B cell (primary cell): ENCODE measurements around the gene DCST2. TPM values are rescaled to one million over a fixed set of nuclear protein-coding genes. Genes with fewer than 3 reads are reported as not detected.
A peak's percentile ranks its signal among the peaks of the same experiment; 100 is the strongest.

ENCODE experiments used
- ATAC-seq: fragments of 200-7000 bp; cut with Tn5 transposase; one replicate; pipeline ENCODE4 v1.10.0; 2021; ENCODE audit warnings: low read depth, mild to moderate bottlenecking, moderate number of reproducible peaks, moderate library complexity
- CTCF ChIA-PET: fragments of 350-600 bp; sonication (Branson Sonifier 250); formaldehyde crosslinking; loops from one replicate; lab custom pipeline; 2021; ENCODE audit warnings: antibody characterized with exemption, inconsistent platforms; lab: Charles Lee
- POLR2A ChIA-PET: fragments of 350-600 bp; sonication (Branson Sonifier 250); formaldehyde crosslinking; loops from one replicate; lab custom pipeline; 2021; ENCODE audit warnings: antibody characterized with exemption; lab: Charles Lee
- DNase-seq: peaks from one replicate; pipeline ENCODE4 v3.0.0; 2013
- H2AFZ ChIP-seq: 2 replicates; pipeline ENCODE4 v1.6.1; 2012; ENCODE audit warnings: mild to moderate bottlenecking, low read depth, low read length; ENCODE audit not compliant: insufficient read depth, poor library complexity, severe bottlenecking
- H3K27ac ChIP-seq, 2 donors: 1 replicate in 1 of 2; 2 replicates in 1 of 2; pipeline ENCODE4 v1.5.1; 2012 to 2013; ENCODE audit warnings: low read length in 2 of 2, mild to moderate bottlenecking in 2 of 2, moderate library complexity in 1 of 2
- H3K27me3 ChIP-seq, 4 experiments: fragments of 200-600 bp in 1 of 4; sonication (generic) in 1 of 4; replicated peaks in 1 of 4; 1 replicate in 2 of 4; 2 replicates in 2 of 4; pipeline versions ENCODE4 v1.6.1 to v1.7.0; 2013 to 2016; ENCODE audit warnings: low read length in 3 of 4, mild to moderate bottlenecking in 2 of 4, mixed read lengths in 1 of 4, moderate library complexity in 1 of 4; ENCODE audit not compliant: insufficient read depth in 4 of 4, control insufficient read depth in 3 of 4; ENCODE audit errors: control extremely low read depth in 1 of 4
- H3K36me3 ChIP-seq, 2 experiments: replicated peaks in 1 of 2; 1 replicate in 1 of 2; 2 replicates in 1 of 2; pipeline versions ENCODE4 v1.6.1 to v1.7.1; 2013; ENCODE audit warnings: low read length in 1 of 2; ENCODE audit not compliant: insufficient read depth in 2 of 2, control insufficient read depth in 1 of 2; ENCODE audit errors: control extremely low read depth in 1 of 2, extremely low read depth in 1 of 2
- H3K4me1 ChIP-seq, 2 donors: fragments of 200-600 bp in 1 of 2; sonication (generic) in 1 of 2; 1 replicate in 1 of 2; 2 replicates in 1 of 2; pipeline versions ENCODE4 v1.5.1 to v1.6.1; 2013 to 2017; ENCODE audit warnings: low read length in 2 of 2; ENCODE audit not compliant: control insufficient read depth in 2 of 2, insufficient read depth in 2 of 2
- H3K4me2 ChIP-seq: replicated peaks from 2 replicates; pipeline ENCODE3; 2012; ENCODE audit warnings: mild to moderate bottlenecking, low read depth, low read length; ENCODE audit not compliant: poor library complexity, severe bottlenecking
- H3K4me3 ChIP-seq, 5 experiments: fragments of 200-600 bp in 1 of 5; sonication (generic) in 1 of 5; 1 replicate in 3 of 5; 2 replicates in 2 of 5; pipeline versions ENCODE4 v1.5.1 to v1.7.0; 2011 to 2016; ENCODE audit warnings: low read length in 4 of 5, mild to moderate bottlenecking in 4 of 5, low read depth in 2 of 5, control low read depth in 1 of 5, moderate library complexity in 1 of 5; ENCODE audit not compliant: insufficient read depth in 1 of 5; ENCODE audit errors: control extremely low read depth in 1 of 5, extremely low read depth in 1 of 5
- H3K79me2 ChIP-seq: fragments of 200-600 bp; sonication (generic); one replicate; pipeline ENCODE4 v1.6.0; 2016; ENCODE audit warnings: low read length; ENCODE audit not compliant: control insufficient read depth, insufficient read depth
- H3K9ac ChIP-seq: fragments of 200-600 bp; sonication (generic); 2 replicates; pipeline ENCODE4 v1.6.1; 2017; ENCODE audit warnings: mild to moderate bottlenecking, low read length, moderate library complexity
- H3K9me3 ChIP-seq, 3 donors: one replicate each; pipeline versions ENCODE4 v1.6.1 to v1.7.1; 2013; ENCODE audit warnings: low read length in 2 of 3; ENCODE audit not compliant: control insufficient read depth in 2 of 3, insufficient read depth in 1 of 3; ENCODE audit errors: control extremely low read depth in 1 of 3
- H4K20me1 ChIP-seq: 2 replicates; pipeline ENCODE4 v1.6.0; 2012; ENCODE audit warnings: mild to moderate bottlenecking, low read length; ENCODE audit not compliant: insufficient read depth, control insufficient read depth, poor library complexity, severe bottlenecking
- H3K27ac Mint-ChIP-seq: one replicate; pipeline ENCODE4 v1.8.0; 2021; ENCODE audit warnings: mixed read lengths
- H3K27me3 Mint-ChIP-seq: one replicate; pipeline ENCODE4 v1.8.0; 2021; ENCODE audit warnings: mixed read lengths
- H3K4me1 Mint-ChIP-seq: one replicate; pipeline ENCODE4 v1.8.0; 2021; ENCODE audit warnings: mixed read lengths
- H3K4me3 Mint-ChIP-seq: one replicate; pipeline ENCODE4 v1.8.0; 2021; ENCODE audit warnings: mixed read lengths
- H3K9me3 Mint-ChIP-seq: one replicate; pipeline ENCODE4 v1.8.0; 2022; ENCODE audit warnings: mixed read lengths; ENCODE audit not compliant: insufficient read depth
- EZH2 ChIP-seq: IDR thresholded peaks from 2 replicates; pipeline ENCODE4 v1.6.1; 2012; ENCODE audit warnings: borderline replicate concordance, low read depth, mild to moderate bottlenecking, moderate library complexity, low read length; ENCODE audit not compliant: insufficient read depth, poor library complexity, severe bottlenecking
- WGBS: methylation state at CpG from one replicate; pipeline ENCODE4 v1.1.5; 2013; ENCODE audit warnings: missing lambda C conversion rate; ENCODE audit not compliant: insufficient coverage; 5-methylcytosine and 5-hydroxymethylcytosine counted together
- intact Hi-C: fragments of 100-400 bp; cut with micrococcal nuclease; formaldehyde crosslinking; loops from one replicate; pipeline ENCODE4 v1.10.0; 2022
- polyA plus RNA-seq: library from polyadenylated mRNA; depleted of rRNA; stranded (reverse); fragments of >200 nt; gene quantifications from 2 replicates; pipeline ENCODE4 v1.2.3, GENCODE V29; 2012
- total RNA-seq, 2 donors: library from RNA; stranded (reverse); fragments of 120-200 nt in 1 of 2; gene quantifications; 1 replicate in 1 of 2; 2 replicates in 1 of 2; pipeline versions ENCODE4 v1.2.3 to v1.2.4, GENCODE V29; 2013 to 2022
- TF ChIP-seq, protein P1 (sequence below): fragments of 200-600 bp; IDR thresholded peaks from one replicate; pipeline ENCODE4 v1.8.0; 2022; ENCODE audit warnings: antibody characterized with exemption, mild to moderate bottlenecking

DCST2 gene
- total and polyA plus RNA-seq, 2 donors (not counting 1 experiment from before 2014, with no cell fraction given), result 0.89 to 5.4 TPM

DNA sequence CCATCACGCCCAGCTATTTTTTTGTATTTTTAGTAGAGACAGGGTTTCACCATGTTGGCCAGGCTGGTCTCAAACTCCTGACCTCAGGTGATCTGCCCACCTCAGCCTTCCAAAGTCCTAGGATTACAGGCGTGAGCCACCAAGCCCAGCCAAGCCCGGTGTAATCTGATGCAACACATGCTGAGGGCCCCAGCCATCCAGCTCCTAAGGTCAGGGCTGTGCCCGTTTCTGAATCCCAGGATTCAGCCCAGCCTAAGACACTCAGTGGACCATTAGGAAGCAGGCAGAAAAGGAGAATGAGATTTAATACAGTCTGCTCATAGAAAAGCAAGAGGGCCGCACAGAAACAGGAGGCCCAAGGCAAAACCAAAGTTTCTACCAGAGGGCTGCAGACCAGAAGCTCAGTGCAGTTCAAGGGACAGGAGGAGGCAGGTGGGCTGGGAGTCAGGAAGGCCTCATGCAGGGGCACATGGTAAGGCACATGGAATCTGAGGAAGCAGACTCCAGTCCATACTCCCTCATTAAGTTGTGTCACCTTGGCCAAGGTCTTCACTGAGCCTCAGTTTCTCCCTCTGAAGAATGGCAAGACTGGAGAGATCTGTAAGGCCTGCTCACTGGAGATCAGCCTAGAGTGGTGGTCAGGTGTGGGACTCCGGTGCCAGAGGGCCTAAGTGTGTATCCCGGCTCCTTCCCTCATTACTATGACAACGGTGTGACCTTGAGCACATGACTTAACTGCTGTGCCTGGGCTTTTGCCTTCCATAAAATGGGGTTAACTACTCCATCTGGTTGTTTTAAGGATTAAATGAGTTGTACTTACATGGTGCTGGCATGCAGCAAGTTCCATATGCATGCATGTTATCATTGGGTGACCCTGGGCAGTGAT is 15.1 kb upstream of the DCST2 start:
- intact Hi-C loops, result no loop called here
- Histone ChIP-seq H3K27me3 (no peaks in the 10 kb centered on the region), H3K36me3 (no peaks in the 10 kb centered on the region), H4K20me1 (no peaks in the 10 kb centered on the region), H2AFZ (no peak overlapping the region), H3K79me2 (no peaks in the 10 kb centered on the region), H3K9ac (no peak overlapping the region), H3K9me3 (no peaks in the 10 kb centered on the region), H3K4me2 (no peak overlapping the region), H3K27ac (no peak overlapping the region), H3K4me1 (peaks cover 20 to 30% of the 10 kb centered on the region in 2 donors), H3K4me3 (no peak overlapping the region)
- H3K4me1 Mint-ChIP-seq, result peaks cover 32% of the 10 kb centered on the region
- H3K27me3 Mint-ChIP-seq, result no peaks in the 10 kb centered on the region
- DNase-seq (no peak), ATAC-seq (no peak)
- no peaks in the 10 kb centered on the region for H3K9me3 Mint-ChIP-seq
- ChIA-PET POLR2A (interaction anchor here (1.7 kb wide), 1 partner anchor 87 kb away, joined by 4 read pairs; the partner anchor contains the start of gene PYGO2), CTCF (interaction anchor here (0.8 to 16.6 kb wide), 7 partner anchors 11 to 489 kb away, joined by 3 to 370 read pairs (median 3); partner anchors contain the start of gene EFNA4)
- WGBS, result 98% methylated on average over 6 of the region's 8 CpGs
- TF ChIP-seq EZH2, result no peak
- TF ChIP-seq, protein P1, sequence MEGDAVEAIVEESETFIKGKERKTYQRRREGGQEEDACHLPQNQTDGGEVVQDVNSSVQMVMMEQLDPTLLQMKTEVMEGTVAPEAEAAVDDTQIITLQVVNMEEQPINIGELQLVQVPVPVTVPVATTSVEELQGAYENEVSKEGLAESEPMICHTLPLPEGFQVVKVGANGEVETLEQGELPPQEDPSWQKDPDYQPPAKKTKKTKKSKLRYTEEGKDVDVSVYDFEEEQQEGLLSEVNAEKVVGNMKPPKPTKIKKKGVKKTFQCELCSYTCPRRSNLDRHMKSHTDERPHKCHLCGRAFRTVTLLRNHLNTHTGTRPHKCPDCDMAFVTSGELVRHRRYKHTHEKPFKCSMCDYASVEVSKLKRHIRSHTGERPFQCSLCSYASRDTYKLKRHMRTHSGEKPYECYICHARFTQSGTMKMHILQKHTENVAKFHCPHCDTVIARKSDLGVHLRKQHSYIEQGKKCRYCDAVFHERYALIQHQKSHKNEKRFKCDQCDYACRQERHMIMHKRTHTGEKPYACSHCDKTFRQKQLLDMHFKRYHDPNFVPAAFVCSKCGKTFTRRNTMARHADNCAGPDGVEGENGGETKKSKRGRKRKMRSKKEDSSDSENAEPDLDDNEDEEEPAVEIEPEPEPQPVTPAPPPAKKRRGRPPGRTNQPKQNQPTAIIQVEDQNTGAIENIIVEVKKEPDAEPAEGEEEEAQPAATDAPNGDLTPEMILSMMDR, result no peak
- H3K4me3 Mint-ChIP-seq, result peak overlapping the region; percentile 35
- peak overlapping the region; percentile 5 for H3K27ac Mint-ChIP-seq
